H9 (cell line): ENCODE data around the gene LAMC2. TPM values are rescaled to one million over a fixed set of nuclear protein-coding genes. Genes with fewer than 3 reads are reported as not detected.

ENCODE experiments used
- DNase-seq: peaks from one replicate; pipeline ENCODE4 v3.0.0-alpha.2; 2017
- H2AFZ ChIP-seq: one replicate; pipeline ENCODE4 v1.6.1; 2013; ENCODE audit warnings: mild to moderate bottlenecking, low read length, control low read depth, moderate library complexity
- H2AK5ac ChIP-seq: 2 replicates; pipeline ENCODE4 v1.6.1; 2013; ENCODE audit warnings: low read length, control low read depth, mixed read lengths; ENCODE audit not compliant: insufficient read length
- H2BK120ac ChIP-seq: one replicate; pipeline ENCODE4 v1.6.1; 2013; ENCODE audit warnings: low read depth, mild to moderate bottlenecking, low read length, control low read depth, inconsistent platforms; ENCODE audit not compliant: poor library complexity, severe bottlenecking
- H2BK12ac ChIP-seq: 2 replicates; pipeline ENCODE4 v1.6.1; 2013; ENCODE audit warnings: low read length, control low read depth, mixed read lengths, low read depth; ENCODE audit not compliant: insufficient read length
- H2BK15ac ChIP-seq: 2 replicates; pipeline ENCODE4 v1.6.1; 2013; ENCODE audit warnings: low read depth, low read length, control low read depth
- H2BK20ac ChIP-seq: one replicate; pipeline ENCODE4 v1.6.1; 2013; ENCODE audit warnings: low read depth, mild to moderate bottlenecking, low read length, control low read depth, inconsistent platforms; ENCODE audit not compliant: poor library complexity, severe bottlenecking
- H2BK5ac ChIP-seq: 2 replicates; pipeline ENCODE4 v1.6.1; 2013; ENCODE audit warnings: low read length, control low read depth, mixed read lengths; ENCODE audit not compliant: insufficient read length
- H3K14ac ChIP-seq: 2 replicates; pipeline ENCODE4 v1.6.1; 2013; ENCODE audit warnings: low read length, control low read depth; ENCODE audit not compliant: insufficient read depth
- H3K18ac ChIP-seq: 2 replicates; pipeline ENCODE4 v1.6.1; 2013; ENCODE audit warnings: low read depth, mild to moderate bottlenecking, mixed read lengths, low read length, control low read depth; ENCODE audit not compliant: insufficient read length
- H3K23ac ChIP-seq: 2 replicates; pipeline ENCODE4 v1.6.1; 2013; ENCODE audit warnings: low read length, control low read depth, mixed read lengths, low read depth; ENCODE audit not compliant: insufficient read length
- H3K23me2 ChIP-seq: 2 replicates; pipeline ENCODE4 v1.6.1; 2013; ENCODE audit warnings: low read depth, mild to moderate bottlenecking, mixed read lengths, low read length, control low read depth; ENCODE audit not compliant: insufficient read length, poor library complexity, severe bottlenecking
- H3K27ac ChIP-seq: 2 replicates; pipeline ENCODE4 v1.5.1; 2013; ENCODE audit warnings: low read length, control low read depth, mixed read lengths, low read depth; ENCODE audit not compliant: insufficient read length
- H3K27me3 ChIP-seq: 2 replicates; pipeline ENCODE4 v1.6.1; 2013; ENCODE audit warnings: low read length, control low read depth, inconsistent platforms; ENCODE audit not compliant: insufficient read depth
- H3K4ac ChIP-seq: 2 replicates; pipeline ENCODE4 v1.6.1; 2013; ENCODE audit warnings: low read depth, mild to moderate bottlenecking, control low read depth, inconsistent platforms, low read length, moderate library complexity
- H3K4me1 ChIP-seq: 2 replicates; pipeline ENCODE4 v1.6.1; 2013; ENCODE audit warnings: low read length, control low read depth, inconsistent platforms; ENCODE audit not compliant: insufficient read depth
- H3K4me2 ChIP-seq: 2 replicates; pipeline ENCODE4 v1.6.1; 2013; ENCODE audit warnings: low read length, control low read depth, mixed read lengths; ENCODE audit not compliant: insufficient read length, insufficient read depth
- H3K56ac ChIP-seq: 2 replicates; pipeline ENCODE4 v1.6.1; 2013; ENCODE audit warnings: low read depth, mild to moderate bottlenecking, mixed read lengths, low read length, control low read depth; ENCODE audit not compliant: insufficient read length
- H3K79me1 ChIP-seq: 2 replicates; pipeline ENCODE4 v1.6.1; 2013; ENCODE audit warnings: low read depth, mild to moderate bottlenecking, moderate library complexity, low read length, control low read depth, inconsistent platforms; ENCODE audit not compliant: insufficient read depth, poor library complexity, severe bottlenecking
- H3K79me2 ChIP-seq: 2 replicates; pipeline ENCODE4 v1.6.1; 2013; ENCODE audit warnings: low read length, control low read depth, inconsistent platforms; ENCODE audit not compliant: insufficient read depth
- H3K9ac ChIP-seq: 2 replicates; pipeline ENCODE4 v1.6.1; 2013; ENCODE audit warnings: low read length, control low read depth, mixed read lengths; ENCODE audit not compliant: insufficient read length; ENCODE audit errors: extremely low read depth
- H3K9me3 ChIP-seq: one replicate; pipeline ENCODE4 v1.6.1; 2013; ENCODE audit warnings: low read depth, low read length, inconsistent platforms; ENCODE audit not compliant: control insufficient read depth
- H3T11ph ChIP-seq: one replicate; pipeline ENCODE4 v1.6.1; 2013; ENCODE audit warnings: mild to moderate bottlenecking, low read length, control low read depth, inconsistent platforms
- H4K20me1 ChIP-seq: one replicate; pipeline ENCODE4 v1.6.1; 2013; ENCODE audit not compliant: control insufficient read depth, insufficient read length, insufficient read depth
- H4K5ac ChIP-seq: 2 replicates; pipeline ENCODE4 v1.6.1; 2013; ENCODE audit warnings: low read depth, mild to moderate bottlenecking, mixed read lengths, low read length, control low read depth; ENCODE audit not compliant: insufficient read length
- H4K8ac ChIP-seq: replicated peaks from 2 replicates; pipeline ENCODE4 v1.6.1; 2013; ENCODE audit warnings: low read length, control low read depth, mixed read lengths, low read depth; ENCODE audit not compliant: insufficient read length
- H4K91ac ChIP-seq: 2 replicates; pipeline ENCODE4 v1.6.1; 2013; ENCODE audit warnings: low read depth, mild to moderate bottlenecking, moderate library complexity, mixed read lengths, low read length, control low read depth; ENCODE audit not compliant: insufficient read length
- H3K27ac Mint-ChIP-seq, 3 experiments: 2 replicates in 2 of 3; 3 replicates in 1 of 3; pipeline ENCODE4 v1.8.0; 2020 to 2021; ENCODE audit warnings: mixed read lengths in 3 of 3, mild to moderate bottlenecking in 1 of 3, moderate library complexity in 1 of 3
- H3K27me3 Mint-ChIP-seq: 2 replicates; pipeline ENCODE4 v1.8.0; 2021; ENCODE audit warnings: low read depth, mild to moderate bottlenecking, moderate library complexity, mixed read lengths
- H3K36me3 Mint-ChIP-seq, 3 experiments: 2 replicates in 2 of 3; 3 replicates in 1 of 3; pipeline ENCODE4 v1.8.0; 2020 to 2021; ENCODE audit warnings: low read depth in 3 of 3, mixed read lengths in 3 of 3; ENCODE audit not compliant: insufficient read depth in 1 of 3
- H3K4me1 Mint-ChIP-seq, 2 experiments: 2 replicates each; pipeline ENCODE4 v1.8.0; 2020; ENCODE audit warnings: mixed read lengths in 2 of 2
- H3K4me3 Mint-ChIP-seq, 2 experiments: 2 replicates in 1 of 2; 3 replicates in 1 of 2; pipeline ENCODE4 v1.8.0; 2020 to 2021; ENCODE audit warnings: mild to moderate bottlenecking in 2 of 2, mixed read lengths in 2 of 2, moderate library complexity in 1 of 2
- H3K9me3 Mint-ChIP-seq, 2 experiments: 2 replicates in 1 of 2; 3 replicates in 1 of 2; pipeline ENCODE4 v1.8.0; 2020; ENCODE audit warnings: mild to moderate bottlenecking in 2 of 2, mixed read lengths in 2 of 2, moderate library complexity in 1 of 2
- CTCF ChIP-seq: fragments of 200-600 bp; sonication (generic); conservative IDR thresholded peaks from 3 replicates; pipeline ENCODE4 v1.8.0; 2021; ENCODE audit warnings: antibody characterized with exemption, mild to moderate bottlenecking
- total RNA-seq: library from RNA; stranded (reverse); gene quantifications from 2 replicates; pipeline ENCODE4 v1.2.1, GENCODE V29; 2021

Gene LAMC2
- total RNA-seq, 1 experiment from 2014 or later = 7.4 TPM

- no peaks in the 10 kb centered on the region for H3K9me3 Mint-ChIP-seq
- H3K79me1 ChIP-seq = no peaks in the 10 kb centered on the region
These were observed 47.0 kb downstream of the LAMC2 start for GRCh38 chr1:183233113-183233512.

More at GRCh38 chr1:183233113-183233512, 47.0 kb downstream of the LAMC2 start:
- no peaks in the 10 kb centered on the region for H4K20me1 ChIP-seq
- no peak overlapping the region for H2BK12ac ChIP-seq
- peaks cover 7% of the 10 kb centered on the region for H3K23me2 ChIP-seq
- H3K27ac ChIP-seq = no peak overlapping the region
- Mint-ChIP-seq H3K27ac (no peak overlapping the region), H3K36me3 (peaks cover 0 to 2% (median 0%) of the 10 kb centered on the region in 3 experiments; a peak in 1 of 7 replicates), H3K27me3 (no peaks in the 10 kb centered on the region), H3K4me3 (no peak overlapping the region), H3K4me1 (peaks cover 27 to 36% of the 10 kb centered on the region in 2 experiments)
- no peak overlapping the region for H2BK120ac ChIP-seq
- no peak overlapping the region for H4K91ac ChIP-seq
- H3K56ac ChIP-seq = no peak overlapping the region
- H3K4me1 ChIP-seq = peaks cover 10% of the 10 kb centered on the region; the same call in 1 of the 2 replicates
- H3K9ac ChIP-seq = no peak overlapping the region
- TF ChIP-seq CTCF = no peak
- H3K14ac ChIP-seq = no peak overlapping the region
- H3K9me3 ChIP-seq = no peaks in the 10 kb centered on the region
- H4K5ac ChIP-seq = no peak overlapping the region
- H3K18ac ChIP-seq = no peak overlapping the region
- no peak overlapping the region for H2AK5ac ChIP-seq
- H3T11ph ChIP-seq = no peak overlapping the region
- DNase-seq = no peak
- no peak overlapping the region for H2AFZ ChIP-seq
- no peaks in the 10 kb centered on the region for H3K27me3 ChIP-seq
- H2BK15ac ChIP-seq = no peak overlapping the region
- H2BK5ac ChIP-seq = no peak overlapping the region
- no peak overlapping the region for H3K23ac ChIP-seq
- H3K4ac ChIP-seq = no peak overlapping the region
- no peak overlapping the region for H2BK20ac ChIP-seq
- no peak overlapping the region for H3K4me2 ChIP-seq
- H4K8ac ChIP-seq = no peak overlapping the region
- no peaks in the 10 kb centered on the region for H3K79me2 ChIP-seq
